NCI-H526 (cell line): ENCODE measurements around the gene PRR20C.
A peak's percentile ranks its signal among the peaks of the same experiment; 100 is the strongest.
"Not testable (repeated sequence)": the region's sequence is repeated elsewhere in the genome, so short reads cannot be mapped to it uniquely, and the experiment has no call there.

Experiments used
- DNase-seq, 2 experiments: peaks; one replicate each; lab custom pipeline; 2025; lab: John Stamatoyannopoulos, UW

Gene PRR20C

GRCh38 chr13:57153761-57154160, at the start of gene PRR20C:
Gene PRR20C, plus strand, starts transcription at chr13:57154061. Its CDS starts 387 bp downstream, at chr13:57154448.
- DNase-seq = not testable (repeated sequence)

GRCh38 chr13:57114945-57115344, 38.9 kb upstream of the PRR20C start:
- DNase-seq = no peak

- DNase-seq = no peak
These were observed 30.2 kb upstream of the PRR20C start for GRCh38 chr13:57123681-57124080.

GRCh38 chr13:57128909-57129308, 25.0 kb upstream of the PRR20C start:
- DNase-seq = peak in 1 of 2 experiments; percentile 29

GRCh38 chr13:57136093-57136492, 17.8 kb upstream of the PRR20C start:
- DNase-seq = no peak

- DNase-seq = no peak
These were observed 16.3 kb upstream of the PRR20C start for GRCh38 chr13:57137585-57137984.

GRCh38 chr13:57138988-57139387, 14.9 kb upstream of the PRR20C start:
- no peak for DNase-seq

GRCh38 chr13:57139781-57140180, 14.1 kb upstream of the PRR20C start:
- DNase-seq = not testable (repeated sequence)

- DNase-seq = not testable (repeated sequence)
These were observed 13.5 kb upstream of the PRR20C start, which contains the start of gene PRR20A for GRCh38 chr13:57140235-57140968. Gene PRR20A, plus strand, starts transcription at chr13:57140918. Its CDS starts 387 bp downstream, at chr13:57141305.

GRCh38 chr13:57147188-57147587, 6.7 kb upstream of the PRR20C start, which contains the start of gene PRR20B:
Gene PRR20B, plus strand, starts transcription at chr13:57147488. Its CDS starts 387 bp downstream, at chr13:57147875.
- DNase-seq = not testable (repeated sequence)

GRCh38 chr13:57148106-57148505, 5.8 kb upstream of the PRR20C start:
- not testable (repeated sequence) for DNase-seq

GRCh38 chr13:57160332-57160731, 6.5 kb downstream of the PRR20C start, which contains the start of gene PRR20D:
Gene PRR20D, plus strand, starts transcription at chr13:57160632. Its CDS starts 387 bp downstream, at chr13:57161019.
- DNase-seq = not testable (repeated sequence)

- DNase-seq = not testable (repeated sequence)
These were observed 13.0 kb downstream of the PRR20C start, which contains the start of gene PRR20E for GRCh38 chr13:57166897-57167296. Gene PRR20E, plus strand, starts transcription at chr13:57167197. Its CDS starts 387 bp downstream, at chr13:57167584.

- no peak for DNase-seq
These were observed 37.8 kb downstream of the PRR20C start for GRCh38 chr13:57191667-57192066.
